GM04503 (cell line): ENCODE measurements around the gene P2RX5.
"Not testable (repeated sequence)": the region's sequence is repeated elsewhere in the genome, so short reads cannot be mapped to it uniquely, and the experiment has no call there.

ENCODE experiments used
- DNase-seq: peaks from one replicate; pipeline ENCODE4 v3.0.0-alpha.2; 2012; ENCODE audit warnings: low read depth

The P2RX5 gene

DNA sequence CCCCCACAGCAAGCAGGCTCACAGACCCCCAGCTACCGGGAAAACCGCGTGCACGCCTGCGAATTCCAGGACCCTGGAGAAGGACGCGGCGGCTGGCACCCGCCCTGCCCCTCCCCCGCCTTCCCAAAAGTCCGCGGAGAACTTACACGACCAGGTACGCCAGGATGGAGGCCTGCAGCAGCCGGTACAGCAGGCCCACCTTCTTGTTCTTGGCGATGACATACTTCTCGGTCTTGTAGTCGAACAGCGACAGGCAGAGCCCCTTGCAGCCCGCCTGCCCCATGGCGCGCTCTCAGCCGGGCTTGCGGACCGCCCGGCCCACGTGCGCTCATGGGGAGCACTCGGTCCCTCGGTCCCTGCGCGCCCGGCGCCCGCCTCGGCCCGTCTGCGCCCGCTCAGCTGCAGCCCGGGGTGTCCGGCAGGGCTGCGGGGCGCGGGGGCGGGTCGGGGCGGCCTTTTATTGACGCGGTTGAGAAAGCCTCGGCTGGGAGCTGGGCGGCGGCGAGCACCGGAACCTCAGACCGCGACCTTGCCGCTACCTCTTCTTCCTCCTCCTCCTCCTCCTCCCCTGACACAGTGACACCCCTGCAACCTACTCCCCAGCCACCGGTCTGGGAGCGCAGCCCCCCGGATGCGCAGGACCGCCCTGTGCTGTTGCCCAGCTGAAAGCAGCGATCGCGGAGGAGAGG, at the start of gene P2RX5:
Gene P2RX5, minus strand, starts transcription at position 433 of the 689 bp plus-strand sequence. Its CDS starts 150 bp downstream, at position 283.
- no peak for DNase-seq

- no peak for DNase-seq
Measured at GRCh38 chr17:3745071-3745470, 49.1 kb upstream of the P2RX5 start.

DNA sequence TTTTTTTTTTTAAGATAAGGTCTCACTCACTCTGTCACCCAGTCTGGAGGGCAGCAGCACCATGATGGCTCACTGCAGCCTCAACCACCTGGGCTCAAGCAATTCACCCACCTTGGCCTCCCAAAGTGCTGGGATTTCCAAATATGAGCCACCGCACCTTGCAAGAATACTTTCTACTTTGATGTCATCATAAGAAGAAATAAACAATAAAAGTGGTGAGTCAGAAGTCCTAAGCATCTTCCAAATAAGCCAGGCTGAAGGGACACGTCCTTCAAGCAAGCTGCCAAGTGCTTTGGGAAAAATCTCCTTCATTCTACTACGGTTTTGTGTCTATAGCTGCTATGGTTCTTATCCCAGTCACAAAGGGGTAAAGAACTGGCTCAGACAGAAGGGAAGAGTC, 48.1 kb upstream of the P2RX5 start:
- no peak for DNase-seq

- no peak for DNase-seq
Measured at GRCh38 chr17:3740611-3741073, 44.7 kb upstream of the P2RX5 start.

GRCh38 chr17:3739422-3740124, 43.6 kb upstream of the P2RX5 start:
- DNase-seq, result no peak

GRCh38 chr17:3738562-3739295, 42.8 kb upstream of the P2RX5 start:
- no peak for DNase-seq

- DNase-seq, result no peak
Measured at GRCh38 chr17:3735515-3735914, 39.6 kb upstream of the P2RX5 start.

DNA sequence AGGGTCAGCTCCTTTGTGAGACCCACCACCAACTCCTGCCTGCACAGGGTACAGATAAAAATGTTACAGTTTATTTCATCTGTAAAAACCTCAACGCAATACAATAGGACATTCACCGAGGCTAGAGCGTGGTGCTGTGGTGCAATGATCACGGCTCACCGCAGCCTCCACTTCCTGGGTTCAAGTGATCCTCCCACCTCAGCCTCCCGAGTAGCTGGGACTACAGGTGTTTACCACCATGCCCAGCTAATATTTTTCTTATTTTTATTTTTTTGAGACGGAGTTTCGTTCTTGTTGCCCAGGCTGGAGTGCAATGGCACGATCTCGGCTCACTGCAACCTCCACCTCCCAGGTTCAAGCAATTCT, 38.9 kb upstream of the P2RX5 start:
- DNase-seq, result not testable (repeated sequence)

- DNase-seq, result no peak
Measured at GRCh38 chr17:3732210-3732621, 36.3 kb upstream of the P2RX5 start.

DNA sequence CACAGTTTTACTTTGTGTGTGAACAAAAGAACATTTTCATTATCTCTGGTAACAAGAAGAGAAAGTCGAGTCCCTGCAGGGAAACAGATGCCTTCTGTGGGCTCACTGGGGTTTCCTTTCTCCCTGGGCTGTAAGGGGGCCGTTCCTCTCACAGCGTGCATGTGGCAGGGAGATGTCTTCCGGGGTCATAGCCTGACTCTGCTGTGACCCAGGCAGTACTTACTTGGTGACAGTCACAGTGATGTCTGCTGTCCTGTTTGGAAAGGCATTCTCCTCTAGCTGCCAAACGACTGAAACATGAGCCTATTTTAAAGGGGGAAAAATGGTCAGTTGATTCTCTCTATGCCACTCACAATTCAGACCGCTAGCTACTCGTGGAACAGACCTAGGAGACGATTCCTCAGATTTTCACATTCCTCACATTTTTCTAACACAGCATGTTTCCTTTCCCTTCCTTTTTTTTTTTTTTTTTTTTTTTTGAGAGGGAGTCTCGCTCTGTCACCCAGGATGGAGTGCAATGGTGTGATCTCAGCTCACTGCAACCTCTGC, 35.0 kb upstream of the P2RX5 start:
- DNase-seq, result no peak

GRCh38 chr17:3729881-3730280, 33.9 kb upstream of the P2RX5 start:
- DNase-seq, result no peak

DNA sequence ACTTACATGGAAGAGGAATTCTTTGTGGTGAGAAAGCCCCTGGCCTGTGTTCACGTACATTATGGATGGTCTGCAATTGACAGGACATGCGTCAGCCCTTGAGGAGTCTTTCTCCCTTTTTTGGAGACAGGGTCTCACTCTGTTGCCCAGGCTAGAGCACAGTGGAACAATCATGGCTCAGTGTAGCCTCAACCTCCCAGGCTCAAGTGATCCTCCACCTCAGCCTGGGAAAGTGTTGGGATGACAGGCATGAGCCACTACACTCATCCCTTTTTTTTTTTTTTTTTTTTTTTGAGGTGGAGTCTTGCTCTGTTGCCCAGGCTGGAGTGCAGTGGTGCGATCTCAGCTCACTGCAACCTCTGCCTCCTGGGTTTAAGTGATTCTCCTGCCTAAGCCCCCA, 32.1 kb upstream of the P2RX5 start:
- not testable (repeated sequence) for DNase-seq

DNA sequence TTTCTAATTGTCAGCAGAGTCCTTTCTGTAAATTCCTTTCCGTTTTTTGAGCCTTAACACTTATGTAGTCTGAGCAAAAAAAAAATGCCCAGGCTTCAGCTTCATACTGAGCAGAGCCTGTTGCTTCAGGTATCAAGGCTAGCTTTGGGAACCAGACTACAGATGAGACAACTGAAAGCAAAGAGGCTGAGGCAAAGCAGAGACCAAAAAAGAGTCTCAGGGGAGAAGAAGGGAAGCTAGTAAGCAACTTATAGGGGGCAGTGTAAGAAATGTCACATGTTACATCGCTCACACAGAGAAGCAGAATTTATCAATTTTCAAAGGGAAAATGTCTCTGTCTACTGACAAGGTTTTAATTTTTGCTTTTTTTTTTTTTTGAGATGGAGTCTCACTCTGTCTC, 31.1 kb upstream of the P2RX5 start:
- no peak for DNase-seq

GRCh38 chr17:3724378-3725077, 28.6 kb upstream of the P2RX5 start:
- no peak for DNase-seq

DNA sequence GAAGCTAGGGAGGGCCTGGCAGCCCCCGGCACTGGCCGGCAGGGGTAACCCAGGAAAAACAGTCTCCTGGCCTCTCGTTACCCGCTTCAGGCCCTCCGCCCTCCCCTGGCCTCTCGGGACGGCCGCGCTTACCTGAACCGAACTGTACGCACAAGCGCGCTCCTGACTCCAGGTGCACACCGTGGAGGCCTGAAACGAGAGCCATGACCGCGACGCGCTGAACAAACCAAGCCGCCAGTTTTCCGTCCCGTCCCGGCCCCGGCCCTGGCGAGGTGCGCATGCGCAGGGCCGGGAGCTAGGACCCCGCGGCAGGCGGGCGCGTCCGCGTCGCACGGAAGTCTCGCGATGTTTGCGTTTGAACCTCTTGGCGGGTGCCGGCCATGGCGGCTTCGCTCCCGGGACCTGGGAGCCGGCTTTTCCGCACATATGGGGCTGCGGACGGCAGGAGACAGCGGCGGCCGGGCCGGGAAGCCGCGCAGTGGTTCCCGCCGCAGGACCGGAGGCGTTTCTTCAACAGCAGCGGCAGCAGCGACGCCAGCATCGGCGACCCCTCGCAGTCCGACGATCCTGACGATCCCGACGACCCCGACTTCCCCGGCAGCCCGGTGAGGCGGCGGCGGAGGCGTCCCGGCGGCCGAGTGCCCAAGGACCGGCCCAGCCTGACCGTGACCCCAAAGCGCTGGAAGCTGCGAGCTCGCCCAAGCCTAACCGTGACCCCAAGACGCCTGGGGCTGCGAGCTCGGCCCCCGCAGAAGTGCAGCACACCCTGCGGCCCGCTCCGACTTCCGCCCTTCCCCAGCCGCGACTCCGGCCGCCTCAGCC, 27.8 kb upstream of the P2RX5 start, which contains the start of gene HASPIN:
Gene HASPIN, plus strand, starts transcription at position 348 of the 822 bp plus-strand sequence. Its CDS starts 33 bp downstream, at position 381.
- DNase-seq, result no peak

DNA sequence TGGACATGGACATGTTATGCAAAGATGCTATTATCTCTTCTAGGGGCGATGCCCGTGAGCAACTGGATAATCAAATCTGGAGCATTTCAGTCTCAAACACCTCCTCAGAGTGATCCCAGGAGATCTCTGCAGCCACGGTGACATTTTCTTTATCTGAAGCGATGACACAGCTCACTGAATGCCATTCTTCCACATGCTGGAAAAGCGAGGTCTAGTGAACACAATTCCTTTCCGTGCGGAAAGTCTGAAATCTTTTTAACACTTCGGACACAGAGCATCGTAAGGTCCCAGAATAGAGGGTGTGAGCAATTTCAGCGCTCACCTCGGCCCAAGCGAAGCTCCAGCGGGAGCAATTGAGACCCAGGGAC, 27.2 kb upstream of the P2RX5 start:
- no peak for DNase-seq

DNA sequence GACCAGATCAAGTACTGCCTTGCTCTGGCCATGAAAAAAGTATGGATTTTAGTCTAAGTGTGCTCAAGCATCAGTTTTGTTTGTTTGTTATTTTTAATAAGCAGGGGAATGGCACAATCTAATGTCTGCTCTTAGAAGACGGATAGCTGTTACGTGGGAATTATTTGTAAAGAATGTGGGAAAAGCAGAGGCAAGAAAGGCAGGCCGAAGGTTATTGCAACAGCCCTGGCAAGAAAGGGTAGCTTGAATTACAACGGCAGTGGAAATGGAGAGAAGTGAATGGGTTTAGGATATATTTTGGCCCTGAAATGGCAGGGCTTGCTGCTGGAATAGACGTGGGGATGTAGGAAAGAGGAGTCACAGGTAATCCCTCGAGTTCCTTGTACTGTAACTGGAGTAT, 26.8 kb upstream of the P2RX5 start:
- DNase-seq, result no peak

GRCh38 chr17:3719265-3719664, 23.3 kb upstream of the P2RX5 start:
- DNase-seq, result no peak

DNA sequence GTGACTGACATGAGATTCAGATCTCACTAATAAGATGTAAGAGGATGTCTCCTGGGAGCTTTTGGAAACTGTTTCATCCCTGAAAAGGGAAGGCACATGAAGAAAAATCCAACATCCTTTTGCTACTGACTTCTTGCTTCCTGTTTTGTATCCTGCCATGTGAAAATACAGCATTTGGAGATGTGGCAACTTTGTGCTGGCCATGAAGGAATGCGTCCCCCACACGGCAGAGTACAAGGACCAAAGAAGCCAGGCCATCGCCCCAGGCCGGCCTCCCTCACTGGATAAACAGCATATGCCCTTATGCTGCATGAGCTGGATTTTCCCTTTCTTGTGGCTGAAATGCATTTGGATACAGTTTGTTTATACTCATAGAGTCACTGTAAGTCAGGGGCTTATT, 22.2 kb upstream of the P2RX5 start:
- no peak for DNase-seq

GRCh38 chr17:3715296-3715695, 19.3 kb upstream of the P2RX5 start:
- DNase-seq, result no peak

DNA sequence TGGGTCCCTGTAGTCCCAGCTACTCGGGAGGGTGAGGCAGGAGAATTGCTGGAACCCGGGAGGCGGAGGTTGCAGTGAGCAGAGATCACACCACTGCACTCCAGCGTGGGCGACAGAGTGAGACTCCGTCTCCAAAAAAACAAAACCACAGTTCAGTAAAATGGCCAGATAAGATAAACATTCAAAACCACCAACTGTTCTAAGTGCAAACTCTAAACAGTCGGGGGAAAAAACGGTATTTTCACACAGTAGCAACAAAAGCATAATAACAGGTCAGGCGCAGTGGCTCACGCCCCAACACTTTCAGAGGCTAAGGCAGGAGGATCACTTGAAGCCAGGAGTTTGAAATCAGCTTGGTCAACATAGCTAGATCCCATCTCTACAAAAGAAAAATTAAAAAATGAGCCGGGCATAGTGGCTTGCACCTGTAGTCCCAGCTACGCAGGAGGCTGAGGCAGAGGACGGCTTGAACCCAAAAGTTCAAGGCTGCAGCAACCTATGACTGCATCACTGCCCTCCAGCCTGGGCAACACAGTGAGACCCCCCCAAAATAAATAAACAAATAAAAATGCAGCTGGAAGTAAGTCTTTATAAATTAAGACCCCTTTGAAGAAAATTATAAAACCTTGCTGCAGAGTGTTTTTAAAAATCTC, 17.0 kb upstream of the P2RX5 start:
- DNase-seq, result no peak
